Nephron (organoid): ENCODE results near the gene ABCB11.

Experiments used
- H3K27ac Mint-ChIP-seq, 3 experiments: 2 replicates each; pipeline ENCODE4 v1.8.0; 2020; ENCODE audit warnings: mixed read lengths in 3 of 3, mild to moderate bottlenecking in 2 of 3, moderate library complexity in 1 of 3
- H3K27me3 Mint-ChIP-seq: 2 replicates; pipeline ENCODE4 v1.8.0; 2021; ENCODE audit warnings: low read depth, mild to moderate bottlenecking, moderate library complexity, mixed read lengths
- H3K36me3 Mint-ChIP-seq: 2 replicates; pipeline ENCODE4 v1.8.0; 2020; ENCODE audit warnings: low read depth, mixed read lengths
- H3K4me1 Mint-ChIP-seq: 2 replicates; pipeline ENCODE4 v1.8.0; 2020; ENCODE audit warnings: mixed read lengths
- H3K4me3 Mint-ChIP-seq, 3 experiments: 2 replicates each; pipeline ENCODE4 v1.8.0; 2020; ENCODE audit warnings: mild to moderate bottlenecking in 3 of 3, mixed read lengths in 3 of 3, moderate library complexity in 2 of 3
- H3K9me3 Mint-ChIP-seq: 2 replicates; pipeline ENCODE4 v1.8.0; 2020; ENCODE audit warnings: mixed read lengths
- TF ChIP-seq, protein P1 (sequence below), 3 experiments: fragments of 200-600 bp; sonication (generic); IDR thresholded peaks; one replicate each; pipeline ENCODE4 v1.5.0; 2021; ENCODE audit warnings: antibody characterized with exemption in 3 of 3; ENCODE audit not compliant: unreplicated experiment in 3 of 3

Gene ABCB11

GRCh38 chr2:168951871-168952270, 79.3 kb downstream of the ABCB11 start:
- H3K4me1 Mint-ChIP-seq, result no peaks in the 10 kb centered on the region
- TF ChIP-seq, protein P1, sequence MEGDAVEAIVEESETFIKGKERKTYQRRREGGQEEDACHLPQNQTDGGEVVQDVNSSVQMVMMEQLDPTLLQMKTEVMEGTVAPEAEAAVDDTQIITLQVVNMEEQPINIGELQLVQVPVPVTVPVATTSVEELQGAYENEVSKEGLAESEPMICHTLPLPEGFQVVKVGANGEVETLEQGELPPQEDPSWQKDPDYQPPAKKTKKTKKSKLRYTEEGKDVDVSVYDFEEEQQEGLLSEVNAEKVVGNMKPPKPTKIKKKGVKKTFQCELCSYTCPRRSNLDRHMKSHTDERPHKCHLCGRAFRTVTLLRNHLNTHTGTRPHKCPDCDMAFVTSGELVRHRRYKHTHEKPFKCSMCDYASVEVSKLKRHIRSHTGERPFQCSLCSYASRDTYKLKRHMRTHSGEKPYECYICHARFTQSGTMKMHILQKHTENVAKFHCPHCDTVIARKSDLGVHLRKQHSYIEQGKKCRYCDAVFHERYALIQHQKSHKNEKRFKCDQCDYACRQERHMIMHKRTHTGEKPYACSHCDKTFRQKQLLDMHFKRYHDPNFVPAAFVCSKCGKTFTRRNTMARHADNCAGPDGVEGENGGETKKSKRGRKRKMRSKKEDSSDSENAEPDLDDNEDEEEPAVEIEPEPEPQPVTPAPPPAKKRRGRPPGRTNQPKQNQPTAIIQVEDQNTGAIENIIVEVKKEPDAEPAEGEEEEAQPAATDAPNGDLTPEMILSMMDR (IDR thresholded peaks at IDR 0.05; ENCODE audit: unreplicated experiment in 3 of 3), result no peak
- H3K27me3 Mint-ChIP-seq, result no peaks in the 10 kb centered on the region
- peaks cover 41% of the 10 kb centered on the region for H3K9me3 Mint-ChIP-seq
- H3K36me3 Mint-ChIP-seq, result peaks cover 4% of the 10 kb centered on the region
- no peak overlapping the region for H3K4me3 Mint-ChIP-seq
- H3K27ac Mint-ChIP-seq, result no peak overlapping the region

- no peaks in the 10 kb centered on the region for H3K27me3 Mint-ChIP-seq
- no peaks in the 10 kb centered on the region for H3K36me3 Mint-ChIP-seq
- H3K4me1 Mint-ChIP-seq, result no peaks in the 10 kb centered on the region
- H3K4me3 Mint-ChIP-seq, result no peak overlapping the region
- peaks cover 29% of the 10 kb centered on the region for H3K9me3 Mint-ChIP-seq
- TF ChIP-seq, protein P1 (IDR thresholded peaks at IDR 0.05; ENCODE audit: unreplicated experiment in 3 of 3), result no peak
- H3K27ac Mint-ChIP-seq, result no peak overlapping the region
Observed at GRCh38 chr2:168949324-168949723, 81.8 kb downstream of the ABCB11 start.

GRCh38 chr2:168948621-168949212, 82.4 kb downstream of the ABCB11 start:
- Mint-ChIP-seq H3K9me3 (peaks cover 26% of the 10 kb centered on the region), H3K36me3 (no peaks in the 10 kb centered on the region)

DNA sequence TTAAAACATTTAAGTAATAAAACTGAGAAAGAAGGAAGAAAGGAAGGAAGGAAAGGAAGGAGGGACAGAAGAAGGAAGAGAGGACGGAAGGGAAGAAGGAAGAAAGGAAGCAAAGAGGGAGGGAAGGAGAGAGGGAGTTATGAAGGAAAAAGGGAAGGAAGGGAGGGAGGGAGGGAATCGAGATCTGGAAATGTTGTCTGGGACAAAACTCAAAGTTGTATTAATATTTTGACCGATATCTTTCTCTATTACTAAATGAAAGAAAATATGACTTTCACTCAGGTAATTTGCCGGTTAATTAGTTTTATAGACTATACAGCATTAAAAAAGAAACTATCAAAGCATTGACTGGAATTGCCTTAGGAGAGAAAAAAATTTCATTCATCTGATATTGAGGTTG, 85.6 kb downstream of the ABCB11 start:
- TF ChIP-seq, protein P1 (IDR thresholded peaks at IDR 0.05; ENCODE audit: unreplicated experiment in 3 of 3), result no peak
- Mint-ChIP-seq H3K27ac (no peak overlapping the region), H3K36me3 (no peaks in the 10 kb centered on the region), H3K4me1 (no peaks in the 10 kb centered on the region), H3K9me3 (peaks cover 4% of the 10 kb centered on the region), H3K4me3 (no peak overlapping the region), H3K27me3 (no peaks in the 10 kb centered on the region)

More at GRCh38 chr2:168948621-168949212, 82.4 kb downstream of the ABCB11 start:
- Mint-ChIP-seq H3K27me3 (no peaks in the 10 kb centered on the region), H3K27ac (no peak overlapping the region), H3K4me1 (no peaks in the 10 kb centered on the region), H3K4me3 (no peak overlapping the region)
- TF ChIP-seq, protein P1 (IDR thresholded peaks at IDR 0.05; ENCODE audit: unreplicated experiment in 3 of 3), result peak in 2 of 3 experiments; percentile 6 to 39

GRCh38 chr2:168944065-168944464, 87.1 kb downstream of the ABCB11 start:
- H3K27me3 Mint-ChIP-seq, result no peaks in the 10 kb centered on the region
- no peak overlapping the region for H3K4me3 Mint-ChIP-seq
- H3K27ac Mint-ChIP-seq, result no peak overlapping the region
- H3K4me1 Mint-ChIP-seq, result no peaks in the 10 kb centered on the region
- H3K9me3 Mint-ChIP-seq, result no peaks in the 10 kb centered on the region
- TF ChIP-seq, protein P1 (IDR thresholded peaks at IDR 0.05; ENCODE audit: unreplicated experiment in 3 of 3), result no peak
- no peaks in the 10 kb centered on the region for H3K36me3 Mint-ChIP-seq

GRCh38 chr2:168941297-168941696, 89.8 kb downstream of the ABCB11 start:
- no peak overlapping the region for H3K27ac Mint-ChIP-seq

More at GRCh38 chr2:168941297-168941696, 89.8 kb downstream of the ABCB11 start:
- Mint-ChIP-seq H3K36me3 (no peaks in the 10 kb centered on the region), H3K4me3 (no peak overlapping the region), H3K27me3 (no peaks in the 10 kb centered on the region), H3K4me1 (no peaks in the 10 kb centered on the region), H3K9me3 (no peaks in the 10 kb centered on the region)
- TF ChIP-seq, protein P1 (IDR thresholded peaks at IDR 0.05; ENCODE audit: unreplicated experiment in 3 of 3), result no peak
